ENCODE measurements around the gene SATB2.

SATB2 gene

GRCh38 chr2:199257261-199258224, 200.2 kb downstream of the SATB2 start:
- no peak overlapping the region for H3K4me3 ChIP-seq (ENCODE audit: low read depth in 1 of 2, low read length in 2 of 2)
- TF ChIP-seq CTCF (IDR thresholded peaks at IDR 0.05; ENCODE audit: borderline replicate concordance, extremely low read depth, low read length, poor library complexity, severe bottlenecking) (no peak), EZH2 (IDR thresholded peaks at IDR 0.05; ENCODE audit: borderline replicate concordance, low read depth, low read length, severe bottlenecking) (no peak)
- H2AFZ ChIP-seq (ENCODE audit: low read depth, low read length): no peak overlapping the region
- ATAC-seq (ENCODE audit: insufficient read depth, low read depth) (no peak), DNase-seq (no peak)
- no peaks in the 10 kb centered on the region for H3K4me1 ChIP-seq (ENCODE audit: insufficient read depth, low read length)
- no peaks in the 10 kb centered on the region for H3K27me3 ChIP-seq (ENCODE audit: insufficient read depth, low read length, poor library complexity)
- H3K27ac ChIP-seq (ENCODE audit: low read length): no peak overlapping the region
- no peak overlapping the region for H3K9ac ChIP-seq (ENCODE audit: low read depth, low read length)
- H3K79me2 ChIP-seq (ENCODE audit: insufficient read depth, low read length): no peaks in the 10 kb centered on the region
- H3K4me2 ChIP-seq (ENCODE audit: insufficient read depth, low read length): no peak overlapping the region
- no peaks in the 10 kb centered on the region for H3K36me3 ChIP-seq (ENCODE audit: insufficient read depth, low read length)
- no peaks in the 10 kb centered on the region for H4K20me1 ChIP-seq (ENCODE audit: insufficient read depth, low read length)
- H3K9me3 ChIP-seq (ENCODE audit: insufficient read depth, low read length, severe bottlenecking): peaks cover 3% of the 10 kb centered on the region

DNA sequence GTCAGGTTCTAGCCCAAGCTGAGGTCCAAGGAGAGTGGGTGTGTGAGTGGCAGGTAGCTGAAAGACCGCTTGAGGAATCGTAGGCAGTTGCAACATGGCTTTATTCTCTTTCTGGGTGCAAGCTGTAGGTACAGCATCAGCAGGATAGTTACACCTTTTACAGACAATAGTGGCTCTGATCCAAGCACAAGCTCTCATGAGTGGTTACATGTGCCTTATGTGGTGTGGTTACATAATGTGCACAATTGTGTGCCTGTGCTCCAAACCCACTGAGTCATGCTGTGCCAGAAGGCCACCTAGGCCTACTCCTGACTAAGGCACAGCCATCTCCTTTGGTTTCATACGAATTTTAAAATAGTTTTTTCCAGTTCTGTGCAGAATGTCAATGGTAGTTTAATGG, 227.6 kb downstream of the SATB2 start:
- TF ChIP-seq CTCF (IDR thresholded peaks at IDR 0.05; ENCODE audit: borderline replicate concordance, extremely low read depth, low read length, poor library complexity, severe bottlenecking) (no peak), EZH2 (IDR thresholded peaks at IDR 0.05; ENCODE audit: borderline replicate concordance, low read depth, low read length, severe bottlenecking) (no peak)
- Histone ChIP-seq H3K9me3 (ENCODE audit: insufficient read depth, low read length, severe bottlenecking) (no peaks in the 10 kb centered on the region), H3K4me2 (ENCODE audit: insufficient read depth, low read length) (no peak overlapping the region), H3K36me3 (ENCODE audit: insufficient read depth, low read length) (no peaks in the 10 kb centered on the region), H4K20me1 (ENCODE audit: insufficient read depth, low read length) (no peaks in the 10 kb centered on the region), H3K79me2 (ENCODE audit: insufficient read depth, low read length) (no peaks in the 10 kb centered on the region), H3K27me3 (ENCODE audit: insufficient read depth, low read length, poor library complexity) (no peaks in the 10 kb centered on the region), H3K27ac (ENCODE audit: low read length) (no peak overlapping the region), H3K9ac (ENCODE audit: low read depth, low read length) (no peak overlapping the region), H3K4me3 (ENCODE audit: low read depth in 1 of 2, low read length in 2 of 2) (no peak overlapping the region), H2AFZ (ENCODE audit: low read depth, low read length) (no peak overlapping the region), H3K4me1 (ENCODE audit: insufficient read depth, low read length) (no peaks in the 10 kb centered on the region)
- ATAC-seq (ENCODE audit: insufficient read depth, low read depth) (no peak), DNase-seq (no peak)

- H3K9ac ChIP-seq (ENCODE audit: low read depth, low read length): no peak overlapping the region
- H3K36me3 ChIP-seq (ENCODE audit: insufficient read depth, low read length): no peaks in the 10 kb centered on the region
- H3K27me3 ChIP-seq (ENCODE audit: insufficient read depth, low read length, poor library complexity): no peaks in the 10 kb centered on the region
- H3K27ac ChIP-seq (ENCODE audit: low read length): no peak overlapping the region
- no peak overlapping the region for H3K4me2 ChIP-seq (ENCODE audit: insufficient read depth, low read length)
- H3K4me1 ChIP-seq (ENCODE audit: insufficient read depth, low read length): no peaks in the 10 kb centered on the region
- no peak overlapping the region for H3K4me3 ChIP-seq (ENCODE audit: low read depth in 1 of 2, low read length in 2 of 2)
- no peaks in the 10 kb centered on the region for H3K9me3 ChIP-seq (ENCODE audit: insufficient read depth, low read length, severe bottlenecking)
- H3K79me2 ChIP-seq (ENCODE audit: insufficient read depth, low read length): no peaks in the 10 kb centered on the region
- DNase-seq (peak; percentile 26), ATAC-seq (ENCODE audit: insufficient read depth, low read depth) (peak; percentile 62)
- no peaks in the 10 kb centered on the region for H4K20me1 ChIP-seq (ENCODE audit: insufficient read depth, low read length)
- no peak overlapping the region for H2AFZ ChIP-seq (ENCODE audit: low read depth, low read length)
- no peak for TF ChIP-seq CTCF (IDR thresholded peaks at IDR 0.05; ENCODE audit: borderline replicate concordance, extremely low read depth, low read length, poor library complexity, severe bottlenecking)
- TF ChIP-seq EZH2 (IDR thresholded peaks at IDR 0.05; ENCODE audit: borderline replicate concordance, low read depth, low read length, severe bottlenecking): no peak
These were observed 228.6 kb downstream of the SATB2 start for GRCh38 chr2:199228887-199229819.
